Activated CD8-positive, alpha-beta memory T cell treated with anti-CD3 and anti-CD28 coated beads, Interleukin-2, amount 10 ng/mL, durations not matched to agents 7 days and 5 days (primary cell): ENCODE results near the gene CLN5. TPM values are rescaled to one million over a fixed set of nuclear protein-coding genes. Genes with fewer than 3 reads are reported as not detected.
"Not testable (repeated sequence)": the region's sequence is repeated elsewhere in the genome, so short reads cannot be mapped to it uniquely, and the experiment has no call there.

ENCODE experiments used
- ATAC-seq: fragments of 150-1000 bp; cut with Tn5 transposase; one replicate; pipeline ENCODE4 v1.10.0; 2021; ENCODE audit warnings: moderate library complexity
- CTCF ChIA-PET: fragments of 350-600 bp; sonication (Branson Sonifier 250); formaldehyde crosslinking; loops from one replicate; lab custom pipeline; 2021; ENCODE audit warnings: antibody characterized with exemption; lab: Charles Lee
- DNase-seq: peaks from one replicate; pipeline ENCODE4 v3.0.0-alpha.2; 2020
- H3K27ac Mint-ChIP-seq: one replicate; pipeline ENCODE4 v1.8.0; 2021; ENCODE audit warnings: mild to moderate bottlenecking, mixed read lengths
- H3K27me3 Mint-ChIP-seq: one replicate; pipeline ENCODE4 v1.8.0; 2021; ENCODE audit warnings: mixed read lengths
- H3K36me3 Mint-ChIP-seq: one replicate; pipeline ENCODE4 v1.8.0; 2021; ENCODE audit warnings: mild to moderate bottlenecking, mixed read lengths
- H3K4me1 Mint-ChIP-seq: one replicate; pipeline ENCODE4 v1.8.0; 2021; ENCODE audit warnings: mixed read lengths
- H3K4me3 Mint-ChIP-seq: one replicate; pipeline ENCODE4 v1.8.0; 2021; ENCODE audit warnings: mild to moderate bottlenecking, moderate library complexity, mixed read lengths
- H3K9me3 Mint-ChIP-seq: one replicate; pipeline ENCODE4 v1.8.0; 2022; ENCODE audit warnings: low read depth, mixed read lengths
- total RNA-seq, 2 experiments: library from RNA; stranded (reverse); gene quantifications; one replicate each; pipeline ENCODE4 v1.2.3, GENCODE V29; 2021

Gene CLN5
- total RNA-seq: 1 to 10 TPM; 8.3 to 8.4 TPM

DNA sequence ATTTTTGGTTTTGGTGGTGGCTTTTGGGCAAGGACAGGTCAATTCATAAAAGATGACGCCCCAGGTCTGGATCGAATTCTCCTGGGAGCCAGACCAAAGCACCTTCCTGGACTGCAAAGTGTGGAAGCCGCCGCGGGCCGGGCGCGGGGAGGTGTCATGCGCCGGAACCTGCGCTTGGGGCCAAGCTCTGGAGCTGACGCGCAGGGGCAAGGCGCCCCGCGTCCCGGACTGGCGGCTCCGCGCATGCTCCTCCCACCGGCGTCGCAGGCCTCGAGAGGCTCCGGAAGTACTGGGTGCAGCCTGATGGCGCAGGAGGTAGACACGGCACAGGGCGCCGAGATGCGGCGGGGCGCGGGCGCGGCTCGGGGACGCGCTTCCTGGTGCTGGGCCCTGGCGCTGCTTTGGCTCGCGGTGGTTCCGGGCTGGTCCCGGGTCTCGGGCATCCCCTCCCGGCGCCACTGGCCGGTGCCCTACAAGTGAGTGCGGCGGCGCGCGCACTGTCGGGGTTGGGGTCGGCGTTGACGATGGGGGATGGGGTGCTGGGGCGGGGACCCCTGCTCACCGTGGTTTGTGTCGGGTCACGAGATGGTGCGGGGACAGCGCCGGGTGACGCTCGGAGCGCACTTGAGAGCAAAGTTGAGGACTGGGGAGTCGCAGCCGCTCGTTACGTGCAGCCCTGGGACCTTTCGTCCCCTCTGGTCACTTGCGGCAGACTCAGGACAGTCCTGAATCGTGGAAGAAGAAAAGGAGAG is at the start of gene CLN5:
Gene CLN5, plus strand, starts transcription at position 286 of the 752 bp plus-strand sequence. Its CDS starts 18 bp downstream, at position 304.
- CTCF ChIA-PET: interaction anchor here (0.9 to 5.1 kb wide), 10 partner anchors 10 to 107 kb away, joined by 3 to 28 read pairs (median 5); partner anchors contain the start of gene FBXL3
- peak within 1 kb of the TSS; percentile 92 for H3K4me3 Mint-ChIP-seq
- DNase-seq (peak; percentile 97), ATAC-seq (peak; percentile 93)
- H3K9me3 Mint-ChIP-seq: no peaks in the 10 kb centered on the region
- H3K36me3 Mint-ChIP-seq: peaks cover 15% of the 10 kb centered on the region
- peaks cover 35% of the 10 kb centered on the region for H3K27me3 Mint-ChIP-seq
- H3K4me1 Mint-ChIP-seq: peaks cover 37% of the 10 kb centered on the region
- peak within 1 kb of the TSS; percentile 99 for H3K27ac Mint-ChIP-seq

DNA sequence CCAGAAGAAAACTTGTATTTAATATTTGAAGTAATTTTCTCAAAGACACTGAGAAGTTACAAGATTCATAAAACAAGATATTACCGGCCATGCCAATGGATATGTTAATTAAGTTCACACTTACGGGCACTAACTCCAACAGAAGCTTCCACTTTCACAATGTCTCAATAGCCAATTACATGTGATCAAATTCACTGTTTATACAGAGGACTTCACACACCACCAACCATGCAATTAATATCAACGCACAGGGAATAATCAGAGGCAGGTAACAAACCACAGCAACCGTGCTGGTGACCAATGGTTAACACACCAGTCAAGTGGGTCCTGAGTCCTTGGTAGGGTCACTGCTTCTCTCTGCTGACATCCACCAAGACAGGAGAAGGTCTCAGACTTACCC is 49.5 kb upstream of the CLN5 start:
- Mint-ChIP-seq H3K36me3 (no peaks in the 10 kb centered on the region), H3K27me3 (peaks cover 2% of the 10 kb centered on the region), H3K4me1 (no peaks in the 10 kb centered on the region), H3K27ac (no peak overlapping the region), H3K9me3 (no peaks in the 10 kb centered on the region), H3K4me3 (no peak overlapping the region)
- DNase-seq: no peak
- CTCF ChIA-PET: no interaction called here
- no peak for ATAC-seq

DNA sequence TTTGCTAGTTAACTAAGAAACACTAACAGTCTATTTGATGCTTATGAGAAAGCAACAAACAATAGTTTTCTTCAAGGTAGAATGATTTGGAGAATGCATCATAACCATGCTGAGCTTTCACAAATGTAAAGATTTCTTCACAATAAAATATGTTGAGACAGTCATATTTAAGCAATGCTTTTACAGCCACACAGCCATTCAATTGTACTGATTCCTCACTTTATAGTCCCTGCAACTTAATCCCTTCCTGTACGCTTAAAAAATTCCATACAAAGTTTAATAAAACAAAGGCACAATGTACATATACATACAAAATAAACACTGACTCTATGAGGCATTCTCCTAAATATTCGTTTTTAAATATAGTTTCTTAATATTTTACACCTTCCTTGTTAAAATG is 48.2 kb upstream of the CLN5 start:
- H3K4me3 Mint-ChIP-seq: no peak overlapping the region
- no peak overlapping the region for H3K27ac Mint-ChIP-seq
- no peaks in the 10 kb centered on the region for H3K9me3 Mint-ChIP-seq
- DNase-seq (no peak), ATAC-seq (no peak)
- peaks cover 2% of the 10 kb centered on the region for H3K27me3 Mint-ChIP-seq
- CTCF ChIA-PET: no interaction called here
- no peaks in the 10 kb centered on the region for H3K4me1 Mint-ChIP-seq
- H3K36me3 Mint-ChIP-seq: no peaks in the 10 kb centered on the region

DNA sequence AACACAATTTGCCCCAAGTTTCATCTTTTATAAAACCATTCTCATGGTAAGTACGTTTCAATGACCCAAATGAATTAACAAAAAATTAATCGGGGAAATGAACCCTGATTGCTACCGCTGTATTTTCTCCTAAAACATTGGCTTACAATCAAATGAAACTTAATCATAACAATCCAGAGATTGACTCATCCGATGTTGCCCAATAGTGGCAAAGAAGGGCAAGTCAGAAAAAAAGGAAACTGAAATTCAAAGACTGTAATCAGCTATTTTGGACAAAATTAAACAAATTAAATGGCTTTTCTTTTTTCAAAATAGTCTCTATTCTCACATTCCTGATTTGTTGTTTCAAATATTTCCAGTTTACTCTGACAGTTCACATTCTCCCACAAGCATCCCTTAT is 47.4 kb upstream of the CLN5 start:
- no peak for ATAC-seq
- no peaks in the 10 kb centered on the region for H3K36me3 Mint-ChIP-seq
- H3K4me1 Mint-ChIP-seq: no peaks in the 10 kb centered on the region
- H3K27me3 Mint-ChIP-seq: peaks cover 2% of the 10 kb centered on the region
- no peak overlapping the region for H3K4me3 Mint-ChIP-seq
- no peaks in the 10 kb centered on the region for H3K9me3 Mint-ChIP-seq
- no peak for DNase-seq
- CTCF ChIA-PET: no interaction called here
- H3K27ac Mint-ChIP-seq: no peak overlapping the region

DNA sequence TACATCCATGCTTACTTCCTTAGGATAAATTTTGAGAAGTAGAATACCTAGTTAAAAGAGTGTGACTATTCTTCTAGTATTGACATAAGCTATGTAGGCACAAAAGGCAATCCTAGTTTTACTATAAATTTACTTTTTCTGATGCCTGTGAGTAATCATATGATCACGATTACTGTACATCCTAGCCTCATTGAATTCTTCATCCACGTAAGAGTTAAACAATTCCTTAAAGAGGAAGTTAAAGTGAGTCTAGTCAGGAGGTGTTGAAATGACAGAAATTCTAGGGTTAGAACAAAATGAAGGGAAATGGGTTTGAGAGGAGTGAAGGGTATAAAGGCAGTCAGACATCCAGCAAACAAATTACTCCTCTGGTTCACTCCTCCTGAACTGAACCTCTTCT is 43.7 kb upstream of the CLN5 start, which contains the start of gene ACOD1:
Gene ACOD1, plus strand, starts transcription at position 363 of the 400 bp plus-strand sequence. CDS start 48 bp downstream, outside the sequence.
- Mint-ChIP-seq H3K9me3 (no peaks in the 10 kb centered on the region), H3K27ac (no peak within 1 kb of the TSS), H3K4me3 (no peak within 1 kb of the TSS), H3K36me3 (no peaks in the 10 kb centered on the region), H3K27me3 (peaks cover 15% of the 10 kb centered on the region), H3K4me1 (no peaks in the 10 kb centered on the region)
- CTCF ChIA-PET: no interaction called here
- DNase-seq: no peak
- ATAC-seq: no peak

DNA sequence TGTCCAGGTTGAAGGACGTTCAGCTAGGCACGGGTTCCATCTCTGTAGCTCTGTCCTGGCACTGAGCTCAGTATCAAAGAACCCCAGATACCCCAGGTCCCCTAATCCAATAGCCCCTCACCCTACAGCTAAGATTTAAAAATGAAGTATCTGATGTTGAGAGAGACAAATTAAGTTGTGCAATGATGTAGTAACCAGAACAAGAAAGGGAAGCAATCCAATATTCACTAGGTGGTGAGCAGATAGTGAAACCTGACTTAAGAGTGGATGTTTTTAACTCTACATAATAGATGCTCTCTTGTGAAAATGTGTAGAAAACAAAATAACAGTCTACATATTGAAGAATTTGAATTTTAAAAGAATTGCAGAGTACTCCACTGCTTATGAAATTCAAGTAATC is 41.8 kb upstream of the CLN5 start:
- CTCF ChIA-PET: no interaction called here

DNA sequence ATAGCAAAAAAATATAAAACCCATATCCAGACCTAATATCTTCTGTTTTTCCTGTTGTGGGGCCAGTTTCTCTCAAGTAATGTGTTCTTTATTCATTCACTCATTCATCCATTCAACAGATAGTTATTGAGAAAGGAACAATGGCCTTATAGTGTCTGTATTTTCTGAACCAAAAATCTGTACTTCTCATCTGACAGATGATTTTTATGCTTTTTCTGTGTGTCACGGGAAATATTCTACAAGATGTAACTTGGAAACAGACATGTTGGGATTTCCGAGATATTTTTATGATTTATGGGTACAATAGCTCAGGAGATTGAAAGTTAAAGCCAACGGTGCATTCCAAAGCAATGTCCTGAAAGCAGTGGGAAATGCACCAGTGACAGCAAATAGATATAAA is 37.9 kb upstream of the CLN5 start:
- H3K27ac Mint-ChIP-seq: no peak overlapping the region
- CTCF ChIA-PET: interaction anchor here (0.6 kb wide), 1 partner anchor 26 kb away, joined by 3 read pairs; no protein-coding TSS in a partner anchor
- peaks cover 2% of the 10 kb centered on the region for H3K9me3 Mint-ChIP-seq
- H3K4me3 Mint-ChIP-seq: no peak overlapping the region
- ATAC-seq: no peak
- no peaks in the 10 kb centered on the region for H3K36me3 Mint-ChIP-seq
- no peak for DNase-seq
- H3K4me1 Mint-ChIP-seq: no peaks in the 10 kb centered on the region
- H3K27me3 Mint-ChIP-seq: peaks cover 19% of the 10 kb centered on the region

More for the DNA sequence above, 41.8 kb upstream of the CLN5 start:
- ATAC-seq (no peak), DNase-seq (no peak)
- no peaks in the 10 kb centered on the region for H3K4me1 Mint-ChIP-seq
- peaks cover 16% of the 10 kb centered on the region for H3K27me3 Mint-ChIP-seq
- H3K4me3 Mint-ChIP-seq: no peak overlapping the region
- no peaks in the 10 kb centered on the region for H3K9me3 Mint-ChIP-seq
- H3K36me3 Mint-ChIP-seq: no peaks in the 10 kb centered on the region
- H3K27ac Mint-ChIP-seq: no peak overlapping the region

DNA sequence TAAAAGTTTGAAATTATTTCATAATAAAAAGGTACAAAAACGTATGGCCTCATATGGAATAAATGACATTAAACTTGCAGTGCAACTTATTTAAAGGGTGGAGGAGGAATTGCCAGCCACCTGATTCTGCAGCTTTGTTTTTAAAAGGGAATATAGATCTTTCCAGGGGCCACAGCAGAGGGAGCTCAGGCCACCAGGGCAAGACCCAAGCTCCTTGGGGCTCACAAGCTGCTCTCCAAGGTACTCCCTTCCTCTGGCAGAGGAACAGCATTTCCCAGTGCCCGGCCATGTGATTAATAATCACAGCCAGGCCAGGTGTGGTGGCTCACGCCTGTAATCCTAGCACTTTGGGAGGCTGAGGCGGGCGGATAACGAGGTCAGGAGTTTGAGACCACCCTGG is 37.3 kb upstream of the CLN5 start:
- Mint-ChIP-seq H3K27ac (no peak overlapping the region), H3K27me3 (peaks cover 19% of the 10 kb centered on the region), H3K9me3 (peaks cover 2% of the 10 kb centered on the region), H3K36me3 (no peaks in the 10 kb centered on the region), H3K4me3 (no peak overlapping the region), H3K4me1 (no peaks in the 10 kb centered on the region)
- DNase-seq: no peak
- CTCF ChIA-PET: interaction anchor here (0.6 kb wide), 1 partner anchor 25 kb away, joined by 3 read pairs; no protein-coding TSS in a partner anchor
- no peak for ATAC-seq

DNA sequence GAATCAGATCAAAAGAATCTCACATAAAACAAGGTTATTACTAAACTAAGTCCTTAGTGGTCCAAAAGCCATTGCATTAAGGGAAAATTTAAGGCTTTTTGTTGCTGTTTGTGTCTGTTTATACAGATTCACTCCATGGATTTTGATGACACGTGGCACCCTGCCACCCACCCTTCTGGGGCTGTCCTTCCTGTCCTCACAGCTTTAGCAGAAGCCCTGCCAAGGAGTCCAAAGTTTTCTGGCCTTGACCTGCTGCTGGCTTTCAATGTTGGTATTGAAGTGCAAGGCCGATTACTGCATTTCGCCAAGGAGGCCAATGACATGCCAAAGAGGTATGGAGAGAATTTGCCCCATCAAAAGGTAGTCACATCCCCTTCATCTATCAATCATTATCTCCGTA is 36.7 kb upstream of the CLN5 start:
- DNase-seq: no peak
- Mint-ChIP-seq H3K4me3 (no peak overlapping the region), H3K27ac (no peak overlapping the region), H3K36me3 (no peaks in the 10 kb centered on the region), H3K9me3 (peaks cover 4% of the 10 kb centered on the region), H3K27me3 (peaks cover 15% of the 10 kb centered on the region), H3K4me1 (no peaks in the 10 kb centered on the region)
- ATAC-seq: no peak
- CTCF ChIA-PET: interaction anchor here (2.5 kb wide), 1 partner anchor 25 kb away, joined by 6 read pairs; no protein-coding TSS in a partner anchor

DNA sequence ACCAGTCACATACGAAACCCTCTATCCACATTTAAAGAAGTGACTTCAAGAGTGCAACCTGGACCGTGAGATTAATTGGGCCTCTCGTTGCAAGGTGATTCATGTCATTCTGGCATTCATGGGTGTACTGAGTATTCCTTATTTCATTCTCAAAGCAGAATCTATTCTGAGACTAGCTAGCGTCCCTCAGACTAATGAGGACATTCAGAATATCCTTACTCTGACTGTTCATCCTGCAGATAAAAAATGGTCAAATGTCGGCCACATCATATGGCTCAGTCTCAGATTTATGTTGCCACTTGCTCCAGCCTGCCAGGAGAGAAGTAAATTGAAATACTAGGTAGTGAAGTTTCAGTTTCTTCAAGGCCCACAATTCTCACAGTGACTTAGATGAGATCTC is 36.2 kb upstream of the CLN5 start:
- Mint-ChIP-seq H3K9me3 (peaks cover 8% of the 10 kb centered on the region), H3K4me3 (no peak overlapping the region), H3K36me3 (no peaks in the 10 kb centered on the region), H3K27me3 (peaks cover 13% of the 10 kb centered on the region), H3K4me1 (no peaks in the 10 kb centered on the region), H3K27ac (no peak overlapping the region)
- CTCF ChIA-PET: interaction anchor here (2.5 kb wide), 1 partner anchor 25 kb away, joined by 6 read pairs; no protein-coding TSS in a partner anchor
- ATAC-seq: no peak
- no peak for DNase-seq

DNA sequence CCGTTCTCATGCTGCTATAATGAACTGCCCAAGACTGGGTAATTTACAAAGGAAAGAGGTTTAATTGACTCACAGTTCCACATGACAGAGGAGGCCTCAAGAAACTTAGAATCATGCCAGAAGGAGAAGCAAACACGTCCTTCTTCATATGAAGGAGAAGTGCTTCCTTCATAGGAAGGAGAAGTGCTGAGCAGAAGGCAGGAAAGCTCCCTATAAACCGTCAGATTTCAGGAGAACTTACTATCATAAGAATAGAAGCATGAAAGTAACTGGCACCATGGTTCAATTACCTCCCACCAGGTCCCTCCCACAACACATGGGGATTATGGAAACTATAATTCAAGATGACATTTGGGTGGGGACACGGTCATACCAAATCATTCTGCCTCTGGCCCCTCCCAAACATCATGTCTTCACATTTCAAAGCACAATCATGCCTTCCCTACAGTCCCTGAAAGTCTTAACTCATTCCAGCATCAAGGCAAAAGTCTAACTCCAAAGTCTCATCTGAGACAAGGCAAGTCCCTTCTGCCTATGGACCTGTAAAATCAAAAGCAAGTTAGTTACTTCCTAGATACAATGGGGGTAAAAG is 32.9 kb upstream of the CLN5 start:
- CTCF ChIA-PET: no interaction called here
- Mint-ChIP-seq H3K27ac (no peak overlapping the region), H3K27me3 (peaks cover 4% of the 10 kb centered on the region), H3K36me3 (no peaks in the 10 kb centered on the region), H3K4me3 (no peak overlapping the region), H3K9me3 (peaks cover 14% of the 10 kb centered on the region), H3K4me1 (no peaks in the 10 kb centered on the region)
- ATAC-seq (no peak), DNase-seq (no peak)

DNA sequence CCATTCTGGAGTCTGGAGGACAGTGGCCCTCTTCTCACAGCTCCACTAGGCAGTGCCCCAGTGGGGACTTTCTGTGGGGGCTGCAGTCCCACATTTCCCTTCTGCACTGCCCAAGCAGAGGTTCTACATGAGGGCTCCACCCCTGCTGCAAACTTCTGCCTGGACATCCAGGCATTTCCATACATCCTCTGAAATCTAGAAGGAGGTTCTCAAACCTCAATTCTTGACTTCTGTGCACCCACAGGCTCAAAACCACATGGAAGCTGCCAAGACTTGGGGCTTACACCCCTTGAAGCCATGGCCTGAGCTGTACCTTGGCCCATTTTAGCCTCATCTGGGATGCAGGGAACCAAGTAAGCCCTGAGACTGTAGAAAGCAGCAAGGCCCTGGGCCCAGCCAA is 32.1 kb upstream of the CLN5 start:
- H3K9me3 Mint-ChIP-seq: peaks cover 14% of the 10 kb centered on the region
- ATAC-seq, CTCF ChIA-PET, H3K27me3 Mint-ChIP-seq, H3K4me1 Mint-ChIP-seq, DNase-seq, H3K36me3 Mint-ChIP-seq, H3K4me3 Mint-ChIP-seq, H3K27ac Mint-ChIP-seq: not testable (repeated sequence)

DNA sequence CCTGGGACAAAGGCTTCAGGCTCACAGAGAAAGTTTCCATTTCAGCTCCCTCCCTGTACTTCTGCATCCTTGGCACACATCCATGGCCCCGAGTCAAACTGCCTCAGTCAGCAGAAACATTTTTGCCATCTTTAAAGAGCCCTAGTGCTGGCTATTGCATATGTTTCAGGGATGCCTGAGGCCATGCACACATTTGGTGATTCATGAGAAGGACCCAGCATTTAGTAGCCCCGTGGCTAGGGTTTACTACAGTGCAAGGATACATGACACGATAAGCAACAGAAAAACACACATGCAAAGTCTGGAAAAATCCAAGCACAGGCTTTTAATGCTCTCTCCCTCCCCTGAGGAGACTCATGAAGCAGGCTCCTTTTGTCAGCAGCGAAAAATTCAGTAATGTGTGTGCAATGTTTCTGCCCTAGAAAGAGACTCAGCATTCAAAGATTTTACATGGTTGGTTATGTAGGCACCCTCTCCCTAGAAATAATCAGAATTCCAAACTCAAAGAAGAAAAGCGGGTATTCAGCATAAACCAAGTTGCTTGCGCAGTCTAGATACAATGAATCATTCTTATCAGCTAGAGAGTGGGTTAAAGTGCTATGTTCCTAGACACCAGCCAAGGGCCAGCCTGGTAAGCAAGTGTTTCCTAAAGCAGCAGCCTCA is 26.0 kb upstream of the CLN5 start:
- no peak for ATAC-seq
- H3K27me3 Mint-ChIP-seq: peaks cover 19% of the 10 kb centered on the region
- H3K4me3 Mint-ChIP-seq: no peak overlapping the region
- H3K36me3 Mint-ChIP-seq: no peaks in the 10 kb centered on the region
- CTCF ChIA-PET: no interaction called here
- H3K9me3 Mint-ChIP-seq: peaks cover 4% of the 10 kb centered on the region
- no peak for DNase-seq
- no peak overlapping the region for H3K27ac Mint-ChIP-seq
- H3K4me1 Mint-ChIP-seq: no peaks in the 10 kb centered on the region
